GM12878 (cell line): ENCODE results near the gene NR0B1. TPM values are rescaled to one million over a fixed set of nuclear protein-coding genes. Genes with fewer than 3 reads are reported as not detected.

ENCODE experiments used
- ATAC-seq: fragments of 200-7000 bp; cut with Tn5 transposase; 3 replicates; pipeline ENCODE4 v1.9.1; 2020; ENCODE audit warnings: mild to moderate bottlenecking, moderate library complexity
- BruUV-seq: library from RNA; stranded (reverse); fragments of 400-500 nt; replicated peaks from 2 replicates; lab custom pipeline; 2021; lab: Mats Ljungman, UMichigan
- CTCF ChIA-PET: fragments of 300-600 bp; sonication (Branson Sonifier 250); formaldehyde crosslinking; extraction: SDS; loops from one replicate; lab custom pipeline; 2021; ENCODE audit warnings: inconsistent platforms; lab: Yijun Ruan, JAX
- POLR2A ChIA-PET: fragments of 350-600 bp; formaldehyde crosslinking; extraction: SDS; loops from one replicate; lab custom pipeline; 2021; ENCODE audit warnings: inconsistent platforms; lab: Charles Lee
- RAD21 ChIA-PET: fragments of 300-600 bp; sonication (Branson Sonifier 250); formaldehyde crosslinking; loops from one replicate; lab custom pipeline; 2023; ENCODE audit warnings: antibody characterized with exemption; ENCODE audit not compliant: unreplicated experiment; lab: Charles Lee
- SMC1A ChIA-PET: fragments of 300-600 bp; sonication (Branson Sonifier 250); formaldehyde crosslinking; loops from one replicate; lab custom pipeline; 2023; ENCODE audit not compliant: unreplicated experiment, uncharacterized antibody; lab: Charles Lee
- DNase-seq: peaks from one replicate; pipeline ENCODE4 v3.0.0-alpha.2; 2011; ENCODE audit warnings: low read depth, low spot score
- FAIRE-seq: peaks from 3 replicates; lab custom pipeline; 2011; peaks lifted over from hg19 to GRCh38; lab: Jason Lieb, UNC
- H2AFZ ChIP-seq: 2 replicates; pipeline ENCODE4 v1.6.0; 2011; ENCODE audit warnings: low read depth, low read length, control low read depth; ENCODE audit not compliant: control insufficient read depth
- H3K27ac ChIP-seq: 2 replicates; pipeline ENCODE4 v1.5.1; 2011; ENCODE audit warnings: control low read depth; ENCODE audit not compliant: control insufficient read depth, insufficient read depth
- H3K27me3 ChIP-seq, 2 experiments: replicated peaks in 1 of 2; 2 replicates each; pipeline versions ENCODE4 v1.6.0 to v1.6.1; 2011; ENCODE audit warnings: low read length in 1 of 2; ENCODE audit not compliant: control insufficient read depth in 2 of 2, insufficient read depth in 2 of 2
- H3K36me3 ChIP-seq, 2 experiments: 2 replicates each; pipeline ENCODE4 v1.5.1; 2011; ENCODE audit warnings: low read length in 1 of 2; ENCODE audit not compliant: control insufficient read depth in 2 of 2, insufficient read depth in 2 of 2
- H3K4me1 ChIP-seq: 2 replicates; pipeline ENCODE4 v1.6.1; 2011; ENCODE audit warnings: mild to moderate bottlenecking, low read length, moderate library complexity, mixed read lengths; ENCODE audit not compliant: control insufficient read depth, insufficient read depth
- H3K4me2 ChIP-seq: 2 replicates; pipeline ENCODE4 v1.6.0; 2011; ENCODE audit warnings: control low read depth; ENCODE audit not compliant: control insufficient read depth, insufficient read depth
- H3K4me3 ChIP-seq: fragments of 200-600 bp; sonication (generic); 2 replicates; pipeline ENCODE4 v1.5.1; 2016
- H3K79me2 ChIP-seq: 2 replicates; pipeline ENCODE4 v1.6.0; 2011; ENCODE audit warnings: low read length; ENCODE audit not compliant: control insufficient read depth, insufficient read depth
- H3K9ac ChIP-seq: 2 replicates; pipeline ENCODE4 v1.8.0; 2011; ENCODE audit warnings: low read length, control low read depth, mixed read lengths; ENCODE audit not compliant: control insufficient read depth, insufficient read depth
- H3K9me3 ChIP-seq: replicated peaks from 3 replicates; pipeline ENCODE4 v1.5.1; 2011; ENCODE audit warnings: mild to moderate bottlenecking, low read length; ENCODE audit not compliant: control insufficient read depth, insufficient read depth
- H4K20me1 ChIP-seq: 2 replicates; pipeline ENCODE4 v1.6.0; 2011; ENCODE audit not compliant: control insufficient read depth, insufficient read depth
- CEBPZ ChIP-seq: fragments of 150-350 bp; IDR thresholded peaks from 2 replicates; pipeline ENCODE4 v1.6.1; 2016; ENCODE audit warnings: low read depth, low read length
- HCFC1 ChIP-seq: fragments of 150-350 bp; IDR thresholded peaks from 2 replicates; pipeline ENCODE4 v1.6.1; 2014; ENCODE audit warnings: low read length
- HSF1 ChIP-seq: fragments of 150-350 bp; IDR thresholded peaks from 2 replicates; pipeline ENCODE4 v1.6.1; 2014; ENCODE audit warnings: mild to moderate bottlenecking, low read depth, low read length
- KDM1A ChIP-seq: fragments of 200-600 bp; sonication (generic); IDR thresholded peaks from 2 replicates; pipeline ENCODE4 v1.6.1; 2016; ENCODE audit warnings: borderline replicate concordance
- ZBTB33 ChIP-seq: fragments of 450-650 bp; IDR thresholded peaks from 2 replicates; pipeline ENCODE4 v1.6.1; 2017; ENCODE audit warnings: mild to moderate bottlenecking
- ZBTB40 ChIP-seq: fragments of 450-650 bp; IDR thresholded peaks from 2 replicates; pipeline ENCODE4 v1.6.1; 2016; ENCODE audit warnings: mild to moderate bottlenecking, moderate library complexity, borderline replicate concordance
- WGBS: methylation state at CpG from one replicate; pipeline ENCODE4 v1.1.6; 2016; ENCODE audit warnings: low lambda C conversion rate; ENCODE audit not compliant: insufficient replicate concordance, insufficient coverage; ENCODE audit errors: missing lambda C conversion rate; 5-methylcytosine and 5-hydroxymethylcytosine counted together
- in situ Hi-C: fragments of 300-500 bp; cut with MboI; formaldehyde crosslinking; loops from 9 replicates; pipeline ENCODE4 v1.14.3; 2018; ENCODE audit warnings: mixed read lengths
- intact Hi-C: fragments of 100-400 bp; cut with micrococcal nuclease; formaldehyde crosslinking; loops from one replicate; pipeline ENCODE4 v1.14.2; 2022; ENCODE audit not compliant: unreplicated experiment
- polyA plus RNA-seq, 11 experiments: library from polyadenylated mRNA; depleted of rRNA in 4 of 11; unstranded in 6 of 11; stranded (reverse) in 5 of 11; fragments of >200 nt; fragmentation: Nextera tagmentation in 4 of 11; fragmentation: Illumina TruSeq in 1 of 11; extraction: Ambion mirVana in 4 of 11; extraction: Trizol in 1 of 11; gene quantifications; 1 replicate in 1 of 11; 2 replicates in 10 of 11; pipeline versions ENCODE4 v1.2.1 to v1.2.3, GENCODE V29; 2011 to 2016; ENCODE audit warnings: inconsistent platforms in 2 of 11, missing spikeins in 2 of 11, low read depth in 1 of 11
- total RNA-seq, 4 experiments: library from RNA; depleted of rRNA in 3 of 4; stranded (reverse); fragments of >200 nt in 3 of 4; fragmentation: Illumina TruSeq in 1 of 4; extraction: Trizol in 1 of 4; gene quantifications; 2 replicates each; pipeline versions ENCODE4 v1.2.1 to v1.2.3, GENCODE V29; 2013 to 2021

The NR0B1 gene
- total and polyA plus RNA-seq, 10 of the 15 experiments (the other 5 are each of a cell fraction or from before 2014, with no cell fraction given), result not detected

- Histone ChIP-seq H3K27me3 (no peaks in the 10 kb centered on the region), H4K20me1 (no peaks in the 10 kb centered on the region), H2AFZ (no peak overlapping the region), H3K36me3 (no peaks in the 10 kb centered on the region), H3K4me3 (no peak overlapping the region), H3K4me2 (no peak overlapping the region), H3K9ac (no peak overlapping the region), H3K4me1 (no peaks in the 10 kb centered on the region), H3K79me2 (no peaks in the 10 kb centered on the region), H3K27ac (no peak overlapping the region), H3K9me3 (no peaks in the 10 kb centered on the region)
- in situ Hi-C loops, result no loop called here
- RAD21 ChIA-PET, result no interaction called here
- CTCF ChIA-PET, result no interaction called here
- no peak for TF ChIP-seq CEBPZ
- FAIRE-seq (no peak), DNase-seq (no peak), ATAC-seq (no peak)
- no TSS peak for BruUV-seq
- intact Hi-C loops, result no loop called here
- whole genome bisulfite sequencing, result 26% methylated on average over 4 of the region's 4 CpGs
- POLR2A ChIA-PET, result no interaction called here
- SMC1A ChIA-PET, result no interaction called here
Measured at GRCh38 chrX:30327762-30328161, 18.6 kb upstream of the NR0B1 start.

GRCh38 chrX:30317308-30317707, 8.1 kb upstream of the NR0B1 start:
- CTCF ChIA-PET, result no interaction called here
- Histone ChIP-seq H3K27ac (no peak overlapping the region), H3K4me3 (no peak overlapping the region), H3K79me2 (no peaks in the 10 kb centered on the region), H3K4me1 (no peaks in the 10 kb centered on the region), H4K20me1 (no peaks in the 10 kb centered on the region), H3K36me3 (no peaks in the 10 kb centered on the region), H2AFZ (no peak overlapping the region), H3K9me3 (no peaks in the 10 kb centered on the region), H3K4me2 (no peak overlapping the region), H3K27me3 (no peaks in the 10 kb centered on the region; a peak in 1 of 4 replicates), H3K9ac (no peak overlapping the region)
- SMC1A ChIA-PET, result no interaction called here
- RAD21 ChIA-PET, result no interaction called here
- DNase-seq (no peak), ATAC-seq (no peak), FAIRE-seq (no peak)
- in situ Hi-C loops, result no loop called here
- POLR2A ChIA-PET, result no interaction called here
- intact Hi-C loops, result no loop called here
- 77% methylated on average over 1 of the region's 1 CpG for WGBS
- no TSS peak for BruUV-seq
- TF ChIP-seq ZBTB40, result no peak
- no peak for TF ChIP-seq HSF1
- TF ChIP-seq ZBTB33, result no peak
- TF ChIP-seq HCFC1, result no peak
- no peak for TF ChIP-seq KDM1A
